Activated naive CD4-positive, alpha-beta T cell treated with anti-CD3 and anti-CD28 coated beads, Interleukin-2, amount 50 U/mL, for 72 hours (primary cell): Measurements from ENCODE around the gene CPPED1. TPM values are rescaled to one million over a fixed set of nuclear protein-coding genes. Genes with fewer than 3 reads are reported as not detected.
"Not testable (repeated sequence)": the region's sequence is repeated elsewhere in the genome, so short reads cannot be mapped to it uniquely, and the experiment has no call there.

Experiments
- ATAC-seq, 2 donors: fragments of 150-1000 bp; cut with Tn5 transposase; 2 replicates each; pipeline ENCODE4 v1.10.0; 2021; ENCODE audit warnings: mild to moderate bottlenecking in 2 of 2, moderate library complexity in 2 of 2
- DNase-seq, 2 donors: peaks; one replicate each; pipeline ENCODE4 v3.0.0; 2021 to 2022; ENCODE audit warnings: low spot score in 2 of 2
- H3K27ac Mint-ChIP-seq, 2 donors: one replicate each; pipeline ENCODE4 v1.8.0; 2022; ENCODE audit warnings: mild to moderate bottlenecking in 2 of 2, mixed read lengths in 2 of 2
- H3K36me3 Mint-ChIP-seq, 2 donors: one replicate each; pipeline ENCODE4 v1.8.0; 2022; ENCODE audit warnings: mixed read lengths in 2 of 2
- H3K9me3 Mint-ChIP-seq, 2 donors: one replicate each; pipeline ENCODE4 v1.8.0; 2022; ENCODE audit warnings: mixed read lengths in 2 of 2
- total RNA-seq, 2 donors: library from RNA; stranded (reverse); gene quantifications; one replicate each; pipeline ENCODE4 v1.2.3, GENCODE V29; 2022

Gene CPPED1, protein sequence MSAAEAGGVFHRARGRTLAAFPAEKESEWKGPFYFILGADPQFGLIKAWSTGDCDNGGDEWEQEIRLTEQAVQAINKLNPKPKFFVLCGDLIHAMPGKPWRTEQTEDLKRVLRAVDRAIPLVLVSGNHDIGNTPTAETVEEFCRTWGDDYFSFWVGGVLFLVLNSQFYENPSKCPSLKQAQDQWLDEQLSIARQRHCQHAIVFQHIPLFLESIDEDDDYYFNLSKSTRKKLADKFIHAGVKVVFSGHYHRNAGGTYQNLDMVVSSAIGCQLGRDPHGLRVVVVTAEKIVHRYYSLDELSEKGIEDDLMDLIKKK
- total RNA-seq: 10 to 100 TPM; 11.6 to 16.4 TPM

DNA sequence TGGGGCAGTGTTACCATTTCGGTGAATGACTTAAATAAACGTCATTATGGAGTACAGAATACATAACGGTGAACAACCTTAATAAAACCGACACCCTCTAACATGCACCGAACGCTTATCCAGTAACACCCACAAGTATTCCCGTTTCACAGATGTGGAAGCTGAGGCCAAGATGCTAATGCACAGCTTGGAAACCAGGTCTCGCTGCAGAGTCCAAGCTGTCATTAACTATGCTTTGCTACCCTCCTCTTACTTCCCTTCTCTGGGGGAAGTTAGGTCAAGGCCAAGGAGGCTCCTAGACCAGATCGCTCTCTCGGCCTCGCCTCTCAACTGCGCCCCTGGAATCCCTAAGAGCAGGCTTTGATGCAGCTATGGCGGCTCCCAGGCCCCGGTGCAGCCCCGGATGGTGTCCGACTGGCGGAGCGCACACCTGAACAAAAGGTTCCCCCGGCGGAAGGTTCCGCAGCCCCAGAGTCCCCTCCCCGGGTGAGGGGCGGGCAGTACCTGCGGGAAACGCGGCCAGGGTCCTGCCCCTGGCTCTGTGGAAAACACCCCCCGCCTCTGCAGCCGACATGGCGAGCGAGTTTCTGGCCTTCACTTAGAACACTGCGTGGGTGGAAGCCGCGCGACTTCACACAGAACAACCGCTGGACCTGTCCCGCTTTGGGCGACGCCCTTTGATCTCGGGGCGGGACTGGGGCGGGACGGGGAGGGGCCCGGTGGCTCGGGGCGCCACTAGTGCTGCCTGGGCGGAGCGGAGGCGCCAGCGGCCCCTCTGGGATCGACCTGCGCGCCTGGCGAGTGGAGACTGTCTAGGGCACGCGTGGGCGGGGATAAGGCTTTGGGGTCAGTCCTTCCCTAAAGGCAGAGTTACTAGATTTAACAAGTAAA, at the start of gene CPPED1:
CPPED1 (minus strand) TSS at position 685 of the 891 bp plus-strand sequence; CDS start at position 574, 111 bp downstream.
- ATAC-seq (peak; percentile 89 to 94), DNase-seq (peak; percentile 92 to 96)
- Mint-ChIP-seq H3K27ac (peak within 1 kb of the TSS; percentile 91 to 95), H3K9me3 (no peaks in the 10 kb centered on the region), H3K36me3 (peaks cover 5 to 16% of the 10 kb centered on the region in 2 donors)

DNA sequence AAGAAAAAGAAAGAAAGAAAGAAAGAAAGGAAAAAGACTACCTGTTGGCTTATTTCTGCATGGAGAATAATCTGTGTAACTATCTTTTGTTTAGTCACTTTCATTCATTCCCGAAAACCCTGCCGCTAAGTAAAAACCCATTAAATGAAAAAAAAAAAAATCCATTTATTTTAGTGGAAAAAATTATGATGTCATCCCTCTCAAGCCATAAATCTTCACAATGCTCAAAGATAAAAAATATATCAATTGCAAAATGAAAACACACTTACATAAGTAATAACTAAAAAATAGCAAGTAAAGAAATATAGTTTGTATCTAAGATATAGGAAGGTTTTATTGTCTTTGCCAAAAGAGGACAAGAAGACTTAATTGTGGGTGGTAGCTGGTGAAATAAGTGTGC, 46.5 kb upstream of the CPPED1 start:
- ATAC-seq (no peak), DNase-seq (no peak)
- no peaks in the 10 kb centered on the region for H3K36me3 Mint-ChIP-seq
- peaks cover 0 to 3% of the 10 kb centered on the region in 2 donors for H3K9me3 Mint-ChIP-seq
- no peak overlapping the region for H3K27ac Mint-ChIP-seq

GRCh38 chr16:12846592-12846991, 42.9 kb upstream of the CPPED1 start:
- Mint-ChIP-seq H3K36me3 (no peaks in the 10 kb centered on the region), H3K9me3 (peaks cover 0 to 4% of the 10 kb centered on the region in 2 donors), H3K27ac (peak overlapping the region in 1 of 2 donors; percentile 55)
- DNase-seq (no peak), ATAC-seq (no peak)

DNA sequence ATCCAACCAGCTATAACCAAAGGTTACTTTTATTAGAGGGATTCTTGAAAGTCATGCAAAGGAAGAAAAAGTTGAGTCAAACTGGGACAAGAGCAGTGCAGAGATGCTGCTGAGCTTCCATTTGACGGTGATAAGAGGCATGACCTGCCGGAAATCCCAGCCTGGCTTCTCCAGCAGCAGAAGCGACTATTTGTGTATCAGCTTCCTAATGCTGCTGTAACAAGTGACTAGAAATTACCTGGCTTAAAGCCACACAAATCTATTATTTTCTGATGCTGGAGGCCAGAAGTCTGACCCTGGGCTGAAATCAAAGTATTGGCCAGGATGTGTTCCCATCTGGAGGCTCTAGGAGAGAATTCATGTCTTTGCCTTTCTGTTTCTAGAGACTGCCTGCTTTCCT, 41.6 kb upstream of the CPPED1 start:
- H3K27ac Mint-ChIP-seq: no peak overlapping the region
- H3K36me3 Mint-ChIP-seq: no peaks in the 10 kb centered on the region
- no peak for ATAC-seq
- no peak for DNase-seq
- H3K9me3 Mint-ChIP-seq: peaks cover 0 to 4% of the 10 kb centered on the region in 2 donors

GRCh38 chr16:12837756-12838155, 34.1 kb upstream of the CPPED1 start:
- no peak for DNase-seq
- H3K27ac Mint-ChIP-seq: no peak overlapping the region
- no peak for ATAC-seq
- peaks cover 0 to 7% of the 10 kb centered on the region in 2 donors for H3K9me3 Mint-ChIP-seq
- peaks cover 0 to 6% of the 10 kb centered on the region in 2 donors for H3K36me3 Mint-ChIP-seq

- ATAC-seq (no peak), DNase-seq (no peak)
- H3K36me3 Mint-ChIP-seq: peaks cover 0 to 6% of the 10 kb centered on the region in 2 donors
- peaks cover 0 to 7% of the 10 kb centered on the region in 2 donors for H3K9me3 Mint-ChIP-seq
- no peak overlapping the region for H3K27ac Mint-ChIP-seq
Observed at GRCh38 chr16:12837291-12837690, 33.6 kb upstream of the CPPED1 start.

DNA sequence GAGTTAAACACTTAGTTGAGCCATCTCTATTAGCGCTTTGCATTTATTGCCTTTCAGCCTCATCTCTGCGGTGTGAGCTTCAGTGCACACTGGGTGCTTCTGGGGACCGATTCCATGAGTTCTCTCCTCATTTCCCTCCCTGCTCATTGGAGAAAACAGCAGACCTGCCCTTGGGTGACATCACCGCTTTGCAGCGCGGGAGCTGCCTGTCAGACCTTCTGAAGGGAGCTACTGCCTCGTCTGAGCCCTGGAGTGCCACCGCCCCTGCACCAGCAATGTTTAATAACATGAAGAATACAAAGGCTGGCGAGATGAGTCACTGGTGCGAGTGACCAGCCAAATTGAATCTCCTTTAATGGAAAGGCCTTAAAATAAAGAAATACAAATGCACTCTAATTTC, 30.2 kb upstream of the CPPED1 start:
- no peak for ATAC-seq
- peaks cover 0 to 7% of the 10 kb centered on the region in 2 donors for H3K9me3 Mint-ChIP-seq
- DNase-seq: no peak
- no peak overlapping the region for H3K27ac Mint-ChIP-seq
- H3K36me3 Mint-ChIP-seq: peaks cover 0 to 6% of the 10 kb centered on the region in 2 donors

GRCh38 chr16:12829096-12829888, 25.6 kb upstream of the CPPED1 start:
- DNase-seq: no peak
- Mint-ChIP-seq H3K27ac (no peak overlapping the region), H3K36me3 (peaks cover 4 to 7% of the 10 kb centered on the region in 2 donors), H3K9me3 (no peaks in the 10 kb centered on the region)
- ATAC-seq: no peak

DNA sequence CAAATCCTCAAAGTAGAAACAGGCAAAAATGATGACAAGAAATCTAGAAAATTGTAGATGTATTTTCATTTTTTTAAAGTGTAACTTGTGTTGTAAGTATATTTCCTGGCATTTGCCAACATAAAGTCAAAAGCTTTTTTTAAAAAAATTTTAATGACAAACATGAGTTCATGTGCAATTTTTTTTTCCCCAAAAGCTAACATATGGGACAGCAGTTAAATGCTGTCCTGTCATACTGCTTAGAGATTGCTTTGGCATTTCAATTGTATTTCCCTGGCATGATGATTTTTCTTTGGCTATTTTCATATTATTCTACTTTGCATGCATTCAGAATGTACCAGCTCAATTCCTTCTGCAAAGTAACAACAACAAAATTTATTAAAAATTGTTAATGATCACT, 24.5 kb upstream of the CPPED1 start:
- no peak for ATAC-seq
- Mint-ChIP-seq H3K9me3 (no peaks in the 10 kb centered on the region), H3K36me3 (peaks cover 4 to 7% of the 10 kb centered on the region in 2 donors), H3K27ac (no peak overlapping the region)
- DNase-seq: no peak

GRCh38 chr16:12826559-12826958, 22.9 kb upstream of the CPPED1 start:
- Mint-ChIP-seq H3K36me3 (peaks cover 4 to 7% of the 10 kb centered on the region in 2 donors), H3K9me3 (no peaks in the 10 kb centered on the region), H3K27ac (no peak overlapping the region)
- no peak for DNase-seq
- ATAC-seq: peak; percentile 94 to 96

DNA sequence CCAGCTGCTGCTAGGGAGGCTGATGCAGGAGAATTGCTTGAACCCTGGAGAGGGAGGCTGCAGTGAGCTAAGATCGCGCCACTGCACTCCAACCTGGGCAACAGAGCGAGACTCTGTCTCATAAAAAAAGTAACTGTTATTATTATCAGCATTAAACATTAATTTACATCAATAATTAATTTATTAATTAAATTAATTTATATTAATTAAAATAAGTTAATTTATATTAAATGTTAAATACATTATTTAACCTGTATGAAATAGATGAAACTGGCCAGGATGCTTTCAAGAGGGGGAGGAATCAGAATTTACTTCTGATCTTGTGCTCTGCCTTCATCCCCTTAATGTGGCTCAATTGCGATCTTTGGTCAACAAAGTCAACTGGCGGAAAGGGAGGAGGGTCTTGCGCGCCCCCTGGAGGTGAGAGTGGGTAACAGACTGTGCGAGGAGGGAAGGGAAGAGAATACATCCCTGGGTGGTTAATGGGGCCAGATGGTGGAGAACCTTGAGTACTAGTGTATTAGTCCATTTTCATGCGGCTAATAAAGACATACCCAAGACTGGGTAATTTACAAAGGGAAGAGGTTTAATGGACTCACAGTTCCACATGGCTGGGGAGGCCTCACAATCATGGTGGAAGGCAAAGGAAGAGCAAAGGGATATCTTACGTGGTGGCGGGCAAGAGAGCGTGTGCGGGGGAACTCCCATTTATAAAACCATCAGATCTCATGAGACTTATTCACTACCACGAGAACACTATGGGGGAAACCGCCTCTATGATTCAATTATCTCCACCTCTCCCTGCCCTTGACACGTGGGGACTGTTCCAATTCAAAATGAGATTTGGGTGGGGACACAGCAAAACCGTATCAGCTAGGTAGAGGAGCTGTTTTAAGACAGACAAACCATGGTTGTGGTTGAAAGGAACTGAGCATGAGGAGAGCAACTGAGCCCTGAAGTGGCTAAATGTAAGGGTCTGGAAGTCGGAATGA, 15.7 kb upstream of the CPPED1 start:
- Mint-ChIP-seq H3K36me3 (peaks cover 0 to 9% of the 10 kb centered on the region in 2 donors), H3K9me3 (peaks cover 0 to 7% of the 10 kb centered on the region in 2 donors), H3K27ac (no peak overlapping the region)
- ATAC-seq (peak; percentile 53 to 71), DNase-seq (peak; percentile 76 to 83)

DNA sequence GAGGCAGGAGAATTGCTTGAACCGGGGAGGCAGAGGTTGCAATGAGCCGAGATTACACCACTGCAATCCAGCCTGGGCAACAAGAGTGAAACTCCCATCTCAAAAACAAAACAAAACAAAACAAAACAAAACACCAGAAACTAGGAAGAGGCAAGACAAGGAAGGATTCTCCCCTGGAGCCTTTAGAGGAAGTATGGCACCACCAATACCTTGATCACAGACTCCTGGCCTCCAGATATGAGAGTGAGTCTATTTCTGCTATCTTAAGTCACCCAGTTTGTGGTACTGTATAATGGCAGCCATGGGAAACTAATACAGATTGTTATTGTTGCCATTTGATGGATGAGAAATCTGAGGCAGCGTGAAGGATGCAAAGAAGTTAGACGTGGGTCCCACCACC, 14.6 kb upstream of the CPPED1 start:
- no peak overlapping the region for H3K27ac Mint-ChIP-seq
- peaks cover 0 to 9% of the 10 kb centered on the region in 2 donors for H3K36me3 Mint-ChIP-seq
- peaks cover 0 to 7% of the 10 kb centered on the region in 2 donors for H3K9me3 Mint-ChIP-seq
- ATAC-seq (no peak), DNase-seq (no peak)

DNA sequence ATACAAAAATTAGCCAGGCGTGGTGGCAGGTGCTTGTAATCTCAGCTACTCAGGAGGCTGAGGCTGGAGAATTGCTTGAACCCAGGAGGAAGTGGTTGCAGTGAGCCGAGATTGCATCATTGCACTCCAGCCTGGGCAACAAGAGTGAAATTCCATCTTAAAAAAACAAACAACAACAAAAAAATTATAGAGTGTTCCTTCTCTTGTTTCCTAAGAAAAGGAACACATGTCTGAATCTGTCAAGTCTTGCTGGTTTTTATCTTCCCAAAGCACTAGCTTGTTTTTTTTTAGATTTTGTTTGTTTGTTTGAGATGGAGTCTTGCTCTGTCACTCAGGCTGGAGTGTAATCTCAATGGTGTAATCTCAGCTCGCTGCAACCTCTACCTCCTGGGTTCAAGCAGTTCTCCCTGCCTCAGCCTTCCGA, 13.1 kb upstream of the CPPED1 start:
- ATAC-seq, H3K36me3 Mint-ChIP-seq, DNase-seq, H3K9me3 Mint-ChIP-seq: not testable (repeated sequence)
- peak overlapping the region in 1 of 2 donors; percentile 50 for H3K27ac Mint-ChIP-seq

DNA sequence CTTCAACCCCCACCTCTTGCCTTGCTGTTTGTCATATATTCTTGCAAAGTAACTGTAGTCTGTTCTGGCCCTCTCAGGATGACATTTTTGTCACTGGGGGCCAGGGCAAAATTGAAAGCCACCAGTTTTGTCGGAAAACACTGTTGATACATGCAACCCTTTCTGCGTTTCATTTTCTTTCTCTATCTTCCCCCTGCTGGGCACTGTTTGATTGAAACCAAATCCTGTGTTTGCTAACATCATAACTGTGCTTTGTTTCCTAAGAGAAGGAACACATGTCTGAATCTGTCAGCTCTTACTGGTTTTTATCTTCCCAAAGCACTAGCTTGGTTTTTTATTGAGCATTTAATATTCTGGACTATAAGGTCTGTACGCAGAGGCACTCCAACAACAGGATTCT, 11.7 kb upstream of the CPPED1 start:
- no peak for DNase-seq
- Mint-ChIP-seq H3K27ac (no peak overlapping the region), H3K9me3 (peaks cover 2 to 11% of the 10 kb centered on the region in 2 donors)

GRCh38 chr16:12813734-12814133, 10.0 kb upstream of the CPPED1 start:
- not testable (repeated sequence) for H3K36me3 Mint-ChIP-seq, H3K9me3 Mint-ChIP-seq

More for the DNA sequence above, 11.7 kb upstream of the CPPED1 start:
- ATAC-seq: no peak
- peaks cover 3 to 12% of the 10 kb centered on the region in 2 donors for H3K36me3 Mint-ChIP-seq

More at GRCh38 chr16:12813734-12814133, 10.0 kb upstream of the CPPED1 start:
- ATAC-seq, H3K27ac Mint-ChIP-seq, DNase-seq: not testable (repeated sequence)
